ENCODE data around the gene SMPX.

GRCh38 chrX:21747558-21747957 is 10.4 kb downstream of the SMPX start:
- TF ChIP-seq ZNF175 (CRISPR knock-in tag; IDR thresholded peaks at IDR 0.05; ENCODE audit: low read depth) (no peak), CTCF (IDR thresholded peaks at IDR 0.05 in 2 of 3, conservative IDR thresholded peaks at IDR 0.05 in 1 of 3; ENCODE audit: insufficient read depth in 2 of 3, low read depth in 1 of 3, low read length in 3 of 3) (no peak), PHB2 (IDR thresholded peaks at IDR 0.05; ENCODE audit: low read depth) (no peak)

All from K562 (cell line).